Nephron progenitor cell (in vitro differentiated cells): ENCODE results near the gene PKNOX1.

ENCODE experiments used
- DNase-seq: peaks from one replicate; pipeline ENCODE4 v3.0.0; 2021
- H3K27ac Mint-ChIP-seq: 2 replicates; pipeline ENCODE4 v1.8.0; 2021; ENCODE audit warnings: mild to moderate bottlenecking, moderate library complexity, mixed read lengths
- H3K27me3 Mint-ChIP-seq: 2 replicates; pipeline ENCODE4 v1.8.0; 2021; ENCODE audit warnings: mild to moderate bottlenecking, low read depth, mixed read lengths; ENCODE audit not compliant: poor library complexity
- H3K36me3 Mint-ChIP-seq: 2 replicates; pipeline ENCODE4 v1.8.0; 2021; ENCODE audit warnings: low read depth, mixed read lengths
- H3K4me1 Mint-ChIP-seq: 2 replicates; pipeline ENCODE4 v1.8.0; 2021; ENCODE audit warnings: mixed read lengths
- H3K4me3 Mint-ChIP-seq: 2 replicates; pipeline ENCODE4 v1.8.0; 2021; ENCODE audit warnings: mild to moderate bottlenecking, moderate library complexity, mixed read lengths
- H3K9me3 Mint-ChIP-seq: 2 replicates; pipeline ENCODE4 v1.8.0; 2021; ENCODE audit warnings: mild to moderate bottlenecking, moderate library complexity, mixed read lengths
- TF ChIP-seq, protein P1 (sequence below): fragments of 200-600 bp; sonication (generic); IDR thresholded peaks from 2 replicates; pipeline ENCODE4 v1.5.0; 2021; ENCODE audit warnings: antibody characterized with exemption

PKNOX1 gene

DNA sequence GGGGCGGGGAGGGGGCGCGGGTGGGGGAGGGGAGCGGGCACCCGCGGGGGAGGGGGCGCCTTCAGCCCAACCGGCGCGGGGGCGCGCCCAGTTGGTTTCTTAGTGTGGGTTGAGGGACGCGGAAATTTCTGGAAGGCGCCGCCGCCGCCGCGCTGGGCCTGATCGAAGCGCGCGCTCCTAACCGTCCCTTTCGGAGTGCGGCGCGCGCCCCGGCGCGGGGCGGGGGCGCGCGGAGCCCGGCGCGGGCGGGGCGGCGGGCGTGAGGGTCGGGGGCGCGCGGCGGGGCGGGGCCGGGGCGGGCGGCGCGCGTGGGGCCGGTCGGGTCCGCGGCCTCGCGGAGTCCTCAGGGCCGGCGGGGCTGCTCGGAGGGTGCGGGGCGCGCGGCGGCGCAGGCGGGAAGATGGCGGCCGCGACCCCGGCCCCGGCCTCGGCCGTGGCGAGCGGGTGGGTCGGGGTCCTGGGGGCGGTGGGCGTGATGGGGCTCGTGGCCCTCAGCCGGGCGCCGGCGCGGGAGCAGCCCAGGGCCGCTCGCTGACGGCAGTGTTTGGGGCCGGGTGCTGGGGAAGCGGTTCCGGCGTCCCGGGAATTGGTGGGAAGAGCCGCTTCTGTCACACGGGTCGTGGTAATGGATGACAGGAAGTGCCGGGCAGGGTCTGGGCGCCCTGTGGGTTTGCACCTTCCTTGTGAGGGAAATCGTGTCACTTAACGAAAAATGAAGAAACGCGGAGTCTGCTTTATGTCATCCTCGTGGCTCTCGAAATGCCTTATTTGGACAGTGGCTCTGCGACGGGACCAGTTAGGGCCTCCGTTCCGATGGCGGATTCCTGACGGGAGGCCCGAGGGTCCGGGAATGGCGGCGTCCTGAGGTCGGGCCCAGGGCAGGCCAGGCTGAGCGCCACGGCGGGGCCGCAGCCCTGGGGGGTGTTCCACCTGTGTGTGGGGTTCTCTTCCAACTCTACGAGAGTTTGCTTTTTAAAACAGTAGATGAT lies 764 bp downstream of the PKNOX1 start:
- peak overlapping the region; percentile 88 for H3K4me3 Mint-ChIP-seq
- H3K4me1 Mint-ChIP-seq: peaks cover 23% of the 10 kb centered on the region
- peaks cover 38% of the 10 kb centered on the region for H3K36me3 Mint-ChIP-seq
- TF ChIP-seq, protein P1, sequence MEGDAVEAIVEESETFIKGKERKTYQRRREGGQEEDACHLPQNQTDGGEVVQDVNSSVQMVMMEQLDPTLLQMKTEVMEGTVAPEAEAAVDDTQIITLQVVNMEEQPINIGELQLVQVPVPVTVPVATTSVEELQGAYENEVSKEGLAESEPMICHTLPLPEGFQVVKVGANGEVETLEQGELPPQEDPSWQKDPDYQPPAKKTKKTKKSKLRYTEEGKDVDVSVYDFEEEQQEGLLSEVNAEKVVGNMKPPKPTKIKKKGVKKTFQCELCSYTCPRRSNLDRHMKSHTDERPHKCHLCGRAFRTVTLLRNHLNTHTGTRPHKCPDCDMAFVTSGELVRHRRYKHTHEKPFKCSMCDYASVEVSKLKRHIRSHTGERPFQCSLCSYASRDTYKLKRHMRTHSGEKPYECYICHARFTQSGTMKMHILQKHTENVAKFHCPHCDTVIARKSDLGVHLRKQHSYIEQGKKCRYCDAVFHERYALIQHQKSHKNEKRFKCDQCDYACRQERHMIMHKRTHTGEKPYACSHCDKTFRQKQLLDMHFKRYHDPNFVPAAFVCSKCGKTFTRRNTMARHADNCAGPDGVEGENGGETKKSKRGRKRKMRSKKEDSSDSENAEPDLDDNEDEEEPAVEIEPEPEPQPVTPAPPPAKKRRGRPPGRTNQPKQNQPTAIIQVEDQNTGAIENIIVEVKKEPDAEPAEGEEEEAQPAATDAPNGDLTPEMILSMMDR: no peak
- peaks cover 3% of the 10 kb centered on the region for H3K27me3 Mint-ChIP-seq
- H3K9me3 Mint-ChIP-seq: peaks cover 33% of the 10 kb centered on the region
- H3K27ac Mint-ChIP-seq: peak overlapping the region; percentile 98
- DNase-seq: no peak

DNA sequence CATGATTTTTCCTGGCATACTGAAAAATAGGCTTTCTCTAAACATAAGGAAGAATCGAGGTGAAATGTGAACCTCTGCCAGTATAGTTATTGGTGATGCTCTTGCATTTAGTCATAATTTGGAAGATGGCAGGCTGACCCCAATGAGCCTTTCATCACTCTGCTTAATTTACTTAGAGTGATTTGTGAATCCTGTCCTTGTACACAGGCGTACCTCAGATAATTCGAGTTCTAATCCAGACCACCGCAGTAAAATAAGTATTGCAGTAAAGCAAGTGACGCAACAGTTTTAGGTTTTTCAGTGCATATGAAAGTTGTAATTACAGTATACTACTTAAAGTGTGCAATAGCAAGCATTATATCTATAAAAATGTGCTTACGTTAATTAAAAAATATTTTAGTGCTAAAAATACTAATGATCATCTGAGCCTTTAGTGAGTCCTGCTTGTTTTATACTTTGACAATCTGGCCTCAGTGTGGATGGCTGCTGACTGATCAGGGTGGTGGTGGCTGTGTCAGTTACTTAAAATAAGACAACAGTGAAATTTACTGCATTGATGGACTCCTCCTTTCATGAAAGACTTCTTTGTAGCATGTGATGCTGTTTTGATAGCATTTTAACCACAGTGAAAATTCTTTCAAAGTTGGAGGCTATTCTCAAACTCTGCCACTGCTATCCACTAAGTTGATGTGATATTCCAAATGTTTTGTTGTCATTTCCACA lies 1.7 kb downstream of the PKNOX1 start:
- H3K27ac Mint-ChIP-seq: peak overlapping the region; percentile 98
- TF ChIP-seq, protein P1: no peak
- H3K9me3 Mint-ChIP-seq: peaks cover 33% of the 10 kb centered on the region
- peaks cover 3% of the 10 kb centered on the region for H3K27me3 Mint-ChIP-seq
- H3K36me3 Mint-ChIP-seq: peaks cover 47% of the 10 kb centered on the region
- peak overlapping the region; percentile 88 for H3K4me3 Mint-ChIP-seq
- no peak for DNase-seq
- H3K4me1 Mint-ChIP-seq: peaks cover 30% of the 10 kb centered on the region

DNA sequence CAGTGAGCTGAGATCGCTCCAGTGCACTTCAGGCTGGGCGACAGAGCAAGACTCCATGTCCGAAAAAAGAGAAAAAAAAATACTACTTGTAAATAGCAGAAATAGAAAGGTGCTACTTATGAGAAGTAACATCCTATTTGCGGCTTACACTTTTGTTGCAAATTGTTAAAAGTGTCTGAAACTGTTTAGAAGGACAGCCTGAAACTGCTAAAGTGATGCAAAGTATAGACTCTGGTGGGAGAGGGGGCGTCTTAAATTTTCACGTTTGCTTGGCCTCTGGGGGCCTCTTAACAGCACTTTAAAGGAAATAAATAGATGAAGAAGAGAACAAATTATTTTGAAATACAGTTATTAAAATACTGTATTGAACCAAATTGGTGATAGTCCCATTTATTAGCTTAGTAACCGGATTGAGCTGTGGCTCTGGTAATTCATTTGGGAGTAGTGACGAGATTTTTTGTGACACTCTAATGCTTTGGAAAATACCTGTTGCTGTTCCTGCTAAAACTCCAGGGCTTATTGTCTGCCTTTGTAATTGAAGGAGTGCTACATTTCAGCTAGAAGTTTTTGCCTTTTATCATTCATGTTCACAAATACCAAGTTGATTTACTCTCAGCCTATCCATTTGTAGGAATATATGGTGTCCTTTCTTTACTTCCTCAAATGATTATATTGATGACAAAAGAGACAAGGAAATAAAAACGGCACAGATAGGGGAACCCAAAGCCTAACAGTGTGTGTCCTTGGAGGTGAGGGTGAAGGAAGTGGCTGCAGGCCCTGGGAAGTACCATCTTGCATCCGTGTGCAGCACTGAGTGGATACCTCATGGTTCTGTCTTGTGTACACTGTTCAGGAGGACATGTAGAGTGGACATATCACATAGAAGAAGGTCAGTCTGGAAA lies 6.2 kb downstream of the PKNOX1 start:
- H3K27ac Mint-ChIP-seq: peak overlapping the region; percentile 77
- no peak for DNase-seq
- peaks cover 44% of the 10 kb centered on the region for H3K4me1 Mint-ChIP-seq

DNA sequence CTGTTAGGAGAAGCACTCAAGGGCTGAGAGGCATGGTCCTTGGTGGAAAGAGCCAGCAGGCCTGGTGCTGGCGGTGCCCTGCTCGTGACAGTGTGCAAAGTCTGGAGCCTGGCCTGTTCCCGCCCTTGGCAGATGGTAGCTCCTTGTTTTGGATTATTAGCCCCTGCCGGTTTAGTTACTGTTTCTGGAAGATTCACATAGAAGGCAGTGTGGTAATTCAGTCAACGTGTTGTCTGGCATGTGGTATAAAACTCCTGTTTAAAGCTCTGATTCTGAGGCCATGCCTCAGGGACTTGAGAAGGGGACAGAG lies 6.8 kb downstream of the PKNOX1 start:
- Mint-ChIP-seq H3K36me3 (peaks cover 61% of the 10 kb centered on the region), H3K4me3 (no peak overlapping the region), H3K4me1 (peaks cover 38% of the 10 kb centered on the region), H3K9me3 (peaks cover 30% of the 10 kb centered on the region), H3K27ac (no peak overlapping the region), H3K27me3 (peaks cover 3% of the 10 kb centered on the region)
- no peak for DNase-seq
- TF ChIP-seq, protein P1: no peak

More for the DNA sequence above, 6.2 kb downstream of the PKNOX1 start:
- Mint-ChIP-seq H3K36me3 (peaks cover 60% of the 10 kb centered on the region), H3K27me3 (peaks cover 3% of the 10 kb centered on the region), H3K9me3 (peaks cover 33% of the 10 kb centered on the region), H3K4me3 (no peak overlapping the region)
- TF ChIP-seq, protein P1: no peak

DNA sequence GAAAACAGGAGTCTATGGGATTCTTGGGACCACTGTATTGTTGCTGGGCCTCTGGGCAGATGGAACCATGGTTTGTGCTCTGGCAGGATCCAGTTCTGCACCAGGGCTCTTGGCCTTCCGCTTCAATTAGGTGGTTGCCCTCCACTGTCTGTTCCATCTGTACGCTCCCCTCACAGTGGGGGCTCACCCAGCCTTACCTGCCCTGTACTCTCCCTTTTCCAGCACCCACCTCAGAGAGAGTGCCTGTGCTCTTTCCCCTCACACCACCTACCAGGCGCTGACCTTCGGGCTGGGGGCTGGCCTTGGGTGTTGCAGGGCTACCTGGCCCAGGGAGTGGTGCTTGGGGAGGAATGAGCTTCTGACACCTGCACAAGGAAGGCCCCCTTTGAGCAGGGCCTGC lies 7.5 kb downstream of the PKNOX1 start:
- no peak for DNase-seq
- Mint-ChIP-seq H3K4me3 (no peak overlapping the region), H3K27ac (peak overlapping the region; percentile 51), H3K27me3 (peaks cover 3% of the 10 kb centered on the region), H3K9me3 (peaks cover 24% of the 10 kb centered on the region), H3K4me1 (peaks cover 42% of the 10 kb centered on the region), H3K36me3 (peaks cover 61% of the 10 kb centered on the region)
- TF ChIP-seq, protein P1: no peak
